Osteoblast (primary cell): ENCODE measurements around the gene GNAS-AS1. TPM values are rescaled to one million over a fixed set of nuclear protein-coding genes. Genes with fewer than 3 reads are reported as not detected.

ENCODE experiments used
- DNase-seq: peaks from one replicate; pipeline ENCODE4 v3.0.0; 2011; ENCODE audit warnings: low spot score, mixed read lengths; ENCODE audit not compliant: insufficient read length; ENCODE audit errors: missing footprints
- H2AFZ ChIP-seq: 2 replicates; pipeline ENCODE4 v1.6.0; 2011; ENCODE audit warnings: mild to moderate bottlenecking, low read length
- H3K27ac ChIP-seq: 2 replicates; pipeline ENCODE4 v1.5.1; 2011; ENCODE audit warnings: mild to moderate bottlenecking, low read depth, low read length, moderate library complexity
- H3K27me3 ChIP-seq: 2 replicates; pipeline ENCODE4 v1.6.0; 2012; ENCODE audit warnings: mild to moderate bottlenecking, control low read depth, inconsistent platforms, low read length, moderate library complexity; ENCODE audit not compliant: insufficient read depth
- H3K36me3 ChIP-seq: 2 replicates; pipeline ENCODE4 v1.5.1; 2011; ENCODE audit warnings: mild to moderate bottlenecking, low read length, control low read depth, moderate library complexity; ENCODE audit not compliant: insufficient read depth
- H3K4me1 ChIP-seq: 2 replicates; pipeline ENCODE4 v1.5.1; 2011; ENCODE audit warnings: mild to moderate bottlenecking, low read length, control low read depth, moderate library complexity; ENCODE audit not compliant: insufficient read depth
- H3K4me2 ChIP-seq: 2 replicates; pipeline ENCODE4 v1.6.0; 2011; ENCODE audit warnings: mild to moderate bottlenecking, low read length; ENCODE audit not compliant: insufficient read depth
- H3K4me3 ChIP-seq: fragments of 200-600 bp; sonication (generic); 3 replicates; pipeline ENCODE4 v1.5.1; 2012; ENCODE audit warnings: mild to moderate bottlenecking, low read length, inconsistent platforms; ENCODE audit not compliant: insufficient read depth
- H3K79me2 ChIP-seq: 2 replicates; pipeline ENCODE4 v1.6.0; 2012; ENCODE audit warnings: mild to moderate bottlenecking, low read length, control low read depth, inconsistent platforms; ENCODE audit not compliant: insufficient read depth
- H3K9me3 ChIP-seq: 2 replicates; pipeline ENCODE4 v1.5.1; 2011; ENCODE audit warnings: low read depth, low read length, control low read depth
- H4K20me1 ChIP-seq: 2 replicates; pipeline ENCODE4 v1.6.0; 2012; ENCODE audit warnings: mild to moderate bottlenecking, low read length, control low read depth; ENCODE audit not compliant: insufficient read depth
- total RNA-seq: library from RNA; depleted of rRNA; stranded (reverse); fragments of >200 nt; gene quantifications from 2 replicates; pipeline ENCODE4 v1.2.3, GENCODE V29; 2012
- TF ChIP-seq, protein P1 (sequence below): IDR thresholded peaks from 2 replicates; pipeline ENCODE4 v1.5.1; 2011; ENCODE audit warnings: mild to moderate bottlenecking, low read depth, low read length, moderate library complexity; ENCODE audit errors: extremely low read depth

The GNAS-AS1 gene
- total RNA-seq, 1 donor, result 0.72 TPM

DNA sequence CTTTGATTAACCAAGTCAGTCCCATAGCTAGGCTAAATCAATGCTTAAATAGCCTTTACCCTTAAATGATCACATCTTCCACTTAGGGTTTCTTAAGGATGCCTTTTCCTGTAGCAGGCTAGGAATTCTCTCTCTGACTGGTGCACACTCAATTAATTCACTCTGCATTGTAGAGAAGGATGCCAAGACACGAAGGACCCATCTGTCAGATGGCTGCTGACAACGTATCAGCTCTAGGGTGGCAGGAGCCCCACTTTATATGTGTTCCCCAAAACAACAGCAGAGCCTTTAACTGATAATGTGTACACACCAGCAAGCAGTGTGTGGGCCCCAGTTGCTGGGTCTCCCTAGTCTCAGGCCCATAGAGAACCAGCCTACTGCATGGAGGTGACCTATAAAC, 15.1 kb upstream of the GNAS-AS1 start:
- Histone ChIP-seq H3K4me2 (no peak overlapping the region), H3K36me3 (no peaks in the 10 kb centered on the region), H3K27ac (no peak overlapping the region), H4K20me1 (no peaks in the 10 kb centered on the region), H3K27me3 (peaks cover 24% of the 10 kb centered on the region), H3K79me2 (no peaks in the 10 kb centered on the region), H3K9me3 (no peaks in the 10 kb centered on the region), H3K4me3 (no peak overlapping the region), H2AFZ (no peak overlapping the region), H3K4me1 (peaks cover 7% of the 10 kb centered on the region)
- no peak for DNase-seq
- TF ChIP-seq, protein P1, sequence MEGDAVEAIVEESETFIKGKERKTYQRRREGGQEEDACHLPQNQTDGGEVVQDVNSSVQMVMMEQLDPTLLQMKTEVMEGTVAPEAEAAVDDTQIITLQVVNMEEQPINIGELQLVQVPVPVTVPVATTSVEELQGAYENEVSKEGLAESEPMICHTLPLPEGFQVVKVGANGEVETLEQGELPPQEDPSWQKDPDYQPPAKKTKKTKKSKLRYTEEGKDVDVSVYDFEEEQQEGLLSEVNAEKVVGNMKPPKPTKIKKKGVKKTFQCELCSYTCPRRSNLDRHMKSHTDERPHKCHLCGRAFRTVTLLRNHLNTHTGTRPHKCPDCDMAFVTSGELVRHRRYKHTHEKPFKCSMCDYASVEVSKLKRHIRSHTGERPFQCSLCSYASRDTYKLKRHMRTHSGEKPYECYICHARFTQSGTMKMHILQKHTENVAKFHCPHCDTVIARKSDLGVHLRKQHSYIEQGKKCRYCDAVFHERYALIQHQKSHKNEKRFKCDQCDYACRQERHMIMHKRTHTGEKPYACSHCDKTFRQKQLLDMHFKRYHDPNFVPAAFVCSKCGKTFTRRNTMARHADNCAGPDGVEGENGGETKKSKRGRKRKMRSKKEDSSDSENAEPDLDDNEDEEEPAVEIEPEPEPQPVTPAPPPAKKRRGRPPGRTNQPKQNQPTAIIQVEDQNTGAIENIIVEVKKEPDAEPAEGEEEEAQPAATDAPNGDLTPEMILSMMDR, result no peak

DNA sequence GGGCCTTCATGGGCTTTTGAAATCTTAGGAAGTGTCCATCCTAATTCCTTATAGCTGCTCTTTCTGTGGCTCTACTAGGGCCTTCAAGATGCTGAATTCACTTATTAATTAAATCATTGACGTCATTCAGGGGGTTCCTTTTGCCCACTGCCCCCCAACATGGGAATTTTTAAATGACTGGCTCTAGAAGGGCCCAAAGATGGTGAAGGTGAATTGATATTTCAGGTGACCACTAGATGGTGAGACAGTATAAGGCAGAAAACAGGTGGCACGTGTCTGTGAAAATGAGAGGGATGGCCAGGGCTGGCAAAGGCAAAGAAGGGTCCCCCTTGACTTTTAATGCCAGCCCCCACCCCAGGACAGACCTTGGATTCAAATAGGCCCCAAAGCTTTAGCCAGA, 13.6 kb upstream of the GNAS-AS1 start:
- Histone ChIP-seq H2AFZ (no peak overlapping the region), H3K4me1 (peaks cover 7% of the 10 kb centered on the region), H3K4me3 (no peak overlapping the region), H3K4me2 (no peak overlapping the region), H3K27ac (no peak overlapping the region), H3K27me3 (peaks cover 24% of the 10 kb centered on the region), H4K20me1 (no peaks in the 10 kb centered on the region), H3K9me3 (no peaks in the 10 kb centered on the region), H3K36me3 (no peaks in the 10 kb centered on the region), H3K79me2 (no peaks in the 10 kb centered on the region)
- TF ChIP-seq, protein P1, result no peak
- DNase-seq, result no peak

DNA sequence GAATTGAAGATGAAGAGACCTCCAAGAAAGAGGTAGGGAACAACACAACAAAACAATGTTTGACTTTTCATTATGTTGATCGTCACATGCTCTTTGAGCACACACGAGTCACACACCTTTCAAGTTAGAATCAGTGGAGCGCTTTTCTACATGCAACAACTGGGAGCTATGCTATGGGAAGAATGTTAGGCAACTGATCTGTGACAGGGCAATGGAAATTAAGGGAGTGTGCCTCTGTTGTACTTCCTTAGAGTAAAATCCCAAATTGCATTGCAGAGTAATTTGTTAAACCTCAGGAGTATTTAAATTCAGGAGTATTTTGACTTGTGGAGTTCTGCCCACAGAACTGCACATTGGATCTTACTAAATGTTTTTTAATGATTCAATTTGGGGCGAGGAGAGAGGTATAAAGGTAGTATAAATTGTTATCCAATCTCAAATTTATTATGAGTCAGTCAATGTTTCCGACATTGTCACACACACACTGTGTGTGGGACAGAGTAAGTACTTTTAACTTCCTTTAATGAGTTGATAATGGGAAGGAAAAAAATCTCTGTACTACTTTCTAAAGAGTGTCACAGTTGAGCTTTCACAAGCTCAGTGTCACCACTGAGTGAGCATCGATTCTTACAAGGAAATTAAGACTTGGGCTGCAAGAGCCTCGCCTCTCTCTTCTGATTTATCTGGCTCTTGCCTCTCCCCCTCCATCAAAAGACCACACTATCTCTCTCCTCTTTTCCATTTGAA, 12.5 kb upstream of the GNAS-AS1 start:
- Histone ChIP-seq H4K20me1 (no peaks in the 10 kb centered on the region), H3K27ac (no peak overlapping the region), H3K4me1 (peaks cover 7% of the 10 kb centered on the region), H3K9me3 (no peaks in the 10 kb centered on the region), H3K79me2 (no peaks in the 10 kb centered on the region), H3K4me3 (no peak overlapping the region), H2AFZ (no peak overlapping the region), H3K36me3 (no peaks in the 10 kb centered on the region), H3K27me3 (peaks cover 33% of the 10 kb centered on the region), H3K4me2 (no peak overlapping the region)
- TF ChIP-seq, protein P1, result no peak
- no peak for DNase-seq

DNA sequence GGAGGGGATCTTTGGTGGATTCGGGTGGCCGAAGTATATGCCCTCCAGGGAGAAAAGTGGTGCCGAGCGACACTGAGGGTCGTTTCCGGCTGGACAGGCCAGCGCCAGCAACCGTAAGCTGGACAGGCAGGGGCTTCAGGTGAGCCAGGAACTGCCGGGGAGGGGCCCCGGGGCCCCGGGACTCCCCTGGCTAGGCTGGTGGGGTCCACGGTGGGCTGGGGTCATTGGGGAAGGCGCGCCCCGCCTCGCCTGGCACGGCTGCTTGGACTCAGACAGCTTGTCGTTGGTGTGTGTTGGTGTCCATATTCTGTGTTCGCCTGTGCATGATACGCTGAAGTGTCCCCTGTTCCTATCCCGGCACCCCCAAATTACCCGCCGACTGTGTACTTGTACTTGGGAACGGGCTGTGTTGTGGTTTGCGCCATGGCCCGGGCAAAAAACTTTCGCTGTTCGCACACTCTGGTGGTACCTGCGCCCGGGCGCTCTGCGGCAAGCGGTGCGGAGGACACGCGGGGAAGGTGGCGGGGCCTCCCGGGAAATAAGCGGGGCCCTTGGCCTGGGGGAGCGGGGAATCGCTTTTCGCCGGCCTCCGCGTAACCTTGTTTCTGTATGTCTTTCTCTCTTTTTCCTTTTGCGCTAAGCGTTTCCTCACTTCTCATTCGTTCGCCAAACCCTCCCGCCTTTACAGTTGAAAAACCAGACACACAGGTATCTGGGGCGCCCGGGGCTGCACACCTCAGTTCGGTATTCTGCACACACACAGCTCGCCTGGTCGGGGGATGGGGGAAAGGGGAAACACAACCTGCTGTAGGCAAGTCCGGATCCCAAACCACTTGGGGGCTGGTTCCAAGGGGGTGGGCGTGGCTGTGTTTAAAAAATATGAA, 5.0 kb upstream of the GNAS-AS1 start:
- Histone ChIP-seq H2AFZ (no peak overlapping the region), H3K4me2 (no peak overlapping the region), H3K27me3 (peaks cover 59% of the 10 kb centered on the region), H3K4me3 (no peak overlapping the region), H3K9me3 (no peaks in the 10 kb centered on the region), H3K36me3 (no peaks in the 10 kb centered on the region), H4K20me1 (no peaks in the 10 kb centered on the region), H3K79me2 (no peaks in the 10 kb centered on the region), H3K27ac (no peak overlapping the region), H3K4me1 (peaks cover 9% of the 10 kb centered on the region)
- TF ChIP-seq, protein P1, result no peak
- no peak for DNase-seq
